Nasal cavity respiratory epithelium epithelial cell of viscerocranial mucosa (primary cell): ENCODE results near the gene AUNIP. TPM values are rescaled to one million over a fixed set of nuclear protein-coding genes. Genes with fewer than 3 reads are reported as not detected.

ENCODE experiments used
- total RNA-seq: library from RNA; depleted of rRNA; stranded (reverse); fragments of >200 nt; gene quantifications from 2 replicates; pipeline ENCODE4 v1.2.3, GENCODE V29; 2014

Gene AUNIP
- 1.4 and 4.8 TPM in 2 replicates for total RNA-seq

GRCh38 chr1:25858906-25859789 is at the start of gene AUNIP:
TSS of gene AUNIP (minus strand) at chr1:25859457. CDS start at chr1:25859357, 100 bp downstream.

GRCh38 chr1:25905680-25906643 is 46.7 kb upstream of the AUNIP start, which contains the start of gene STMN1:
TSS of gene STMN1 (minus strand) at chr1:25906419. CDS start at chr1:25904676, 1,743 bp downstream.

GRCh38 chr1:25875154-25875855 is 16.0 kb upstream of the AUNIP start, which contains the start of gene PAQR7:
TSS of gene PAQR7 (minus strand) at chr1:25875708. CDS start at chr1:25863839, 11,869 bp downstream.

GRCh38 chr1:25819491-25820246 is 39.6 kb downstream of the AUNIP start, which contains the start of gene MTFR1L:
TSS of gene MTFR1L (plus strand) at chr1:25819954. CDS start at chr1:25823105, 3,151 bp downstream.

GRCh38 chr1:25799935-25800702 is 59.1 kb downstream of the AUNIP start, which contains the start of gene SELENON:
TSS of gene SELENON (plus strand) at chr1:25800193. CDS start at chr1:25800231, 38 bp downstream.

Other genes starting within 250 kb of the AUNIP start
- 0.34 and 1.9 TPM in 2 replicates for gene MAN1C1, start 242.7 kb downstream of the AUNIP start, total RNA-seq
- gene SELENON, start 59.3 kb downstream of the AUNIP start, total RNA-seq: 6.8 and 38.2 TPM in 2 replicates
- 29.4 and 31.2 TPM in 2 replicates for gene MTFR1L, start 39.5 kb downstream of the AUNIP start, total RNA-seq
- gene PAQR7, start 16.3 kb upstream of the AUNIP start, total RNA-seq: 13.3 and 16.1 TPM in 2 replicates
- gene STMN1, start 47.0 kb upstream of the AUNIP start, total RNA-seq: 24.9 and 44.0 TPM in 2 replicates
- 16.4 and 29.3 TPM in 2 replicates for gene PAFAH2, start 138.6 kb upstream of the AUNIP start, total RNA-seq
- gene EXTL1, start 162.3 kb upstream of the AUNIP start, total RNA-seq: under 0.01 TPM in 1 of 2 replicates, not detected in the other
- gene SLC30A2, start 186.7 kb upstream of the AUNIP start, total RNA-seq: under 0.01 and 0.07 TPM in 2 replicates
- gene TRIM63, start 208.2 kb upstream of the AUNIP start, total RNA-seq: 0.07 and 0.68 TPM in 2 replicates